ENCODE results near the gene MSH3.
A peak's percentile ranks its signal among the peaks of the same experiment; 100 is the strongest.

MSH3 gene

DNA sequence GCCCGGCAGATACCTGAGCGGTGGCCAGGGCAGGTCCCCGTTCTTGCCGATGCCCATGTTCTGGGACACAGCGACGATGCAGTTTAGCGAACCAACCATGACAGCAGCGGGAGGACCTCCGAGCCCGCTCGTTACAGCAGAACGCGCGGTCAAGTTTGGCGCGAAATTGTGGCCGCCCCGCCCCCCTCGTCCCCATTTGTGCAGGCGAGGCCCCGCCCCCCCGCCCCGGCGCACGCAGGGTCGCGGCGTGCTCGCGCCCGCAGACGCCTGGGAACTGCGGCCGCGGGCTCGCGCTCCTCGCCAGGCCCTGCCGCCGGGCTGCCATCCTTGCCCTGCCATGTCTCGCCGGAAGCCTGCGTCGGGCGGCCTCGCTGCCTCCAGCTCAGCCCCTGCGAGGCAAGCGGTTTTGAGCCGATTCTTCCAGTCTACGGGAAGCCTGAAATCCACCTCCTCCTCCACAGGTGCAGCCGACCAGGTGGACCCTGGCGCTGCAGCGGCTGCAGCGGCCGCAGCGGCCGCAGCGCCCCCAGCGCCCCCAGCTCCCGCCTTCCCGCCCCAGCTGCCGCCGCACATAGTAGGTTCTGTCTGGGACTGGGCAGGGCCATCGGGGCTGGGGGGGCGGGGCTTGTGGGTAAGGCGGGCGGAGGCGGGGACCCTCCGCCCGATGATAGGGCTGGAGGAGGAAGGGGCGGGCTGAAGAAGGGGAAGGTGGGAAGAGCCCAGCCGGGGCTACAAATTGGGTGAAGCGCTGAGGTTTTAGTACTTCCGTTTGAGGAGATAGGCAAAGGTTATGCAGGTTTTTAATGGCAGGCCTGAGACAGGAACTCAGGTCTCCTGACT, at the start of gene MSH3, which contains the start of gene DHFR:
MSH3 (plus strand) TSS at position 262 of the 840 bp plus-strand sequence; CDS start at position 338, 76 bp downstream.
DHFR (minus strand) TSS at position 593 of the 840 bp plus-strand sequence; CDS start at position 99, 494 bp downstream.
- peak; percentile 67 for DNase-seq

GRCh38 chr5:80607343-80607742, 47.1 kb upstream of the MSH3 start:
- DNase-seq = no peak

DNA sequence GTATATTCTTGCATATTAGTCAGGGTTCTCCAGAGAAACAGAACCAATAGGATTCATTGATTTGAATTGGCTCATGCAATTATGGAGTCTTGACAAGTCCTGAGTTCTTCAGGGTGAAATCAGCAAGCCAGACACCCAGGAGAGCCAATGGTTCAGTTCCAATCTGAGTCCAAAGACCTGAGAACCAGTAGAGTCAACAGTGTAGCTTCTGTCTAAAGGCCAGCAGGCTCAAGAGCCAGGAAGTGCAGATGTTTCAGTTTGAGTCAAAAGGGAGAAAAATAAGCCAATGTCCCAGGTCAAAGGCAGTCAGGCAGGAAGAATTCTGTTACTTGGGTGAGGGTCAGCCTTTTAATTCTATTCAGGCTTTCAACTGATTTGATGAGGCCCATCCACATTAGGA, 46.6 kb upstream of the MSH3 start:
- no peak for DNase-seq

DNA sequence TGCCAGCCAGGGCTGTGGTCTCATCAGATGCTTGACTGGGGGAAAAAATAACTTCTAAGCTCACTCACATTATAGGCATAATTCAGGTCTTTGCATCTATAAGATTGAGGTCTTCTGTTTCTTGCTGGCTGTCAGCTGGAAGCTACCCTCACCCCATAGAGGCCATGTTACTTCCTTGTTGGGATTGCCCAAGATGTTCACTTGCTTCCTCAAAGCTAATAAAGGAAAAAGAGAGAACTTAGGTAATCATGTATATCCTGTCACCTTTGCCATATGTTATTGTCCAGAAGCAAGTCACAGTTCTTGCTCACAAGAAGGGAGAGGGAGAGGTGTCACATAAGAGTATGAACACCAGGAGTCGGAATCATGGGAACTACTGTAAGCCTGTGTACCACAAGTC, 45.7 kb upstream of the MSH3 start:
- no peak for DNase-seq

- DNase-seq = no peak
These were observed 44.8 kb upstream of the MSH3 start for GRCh38 chr5:80609692-80610091.

GRCh38 chr5:80615266-80615914, 39.1 kb upstream of the MSH3 start:
- no peak for DNase-seq

DNA sequence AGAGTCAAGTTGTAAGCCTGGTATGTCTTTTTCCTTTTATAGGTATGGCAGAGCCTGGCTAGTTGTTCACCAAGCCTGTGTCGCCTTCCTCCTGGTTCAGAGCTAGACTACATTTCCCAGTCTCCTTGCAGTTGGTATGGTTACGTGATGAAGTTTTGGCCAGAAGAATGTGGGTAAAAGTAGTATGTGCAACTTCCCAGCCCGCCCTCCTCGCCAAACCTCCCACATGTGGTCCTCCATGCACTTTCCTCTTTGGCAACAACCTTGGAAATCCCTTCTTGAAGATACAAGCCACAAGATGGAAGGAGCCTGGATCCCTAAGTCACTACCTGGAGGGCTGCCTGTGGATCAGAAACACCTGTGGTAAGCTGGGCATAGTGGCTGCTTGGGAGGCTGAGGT, 36.0 kb upstream of the MSH3 start:
- no peak for DNase-seq

DNA sequence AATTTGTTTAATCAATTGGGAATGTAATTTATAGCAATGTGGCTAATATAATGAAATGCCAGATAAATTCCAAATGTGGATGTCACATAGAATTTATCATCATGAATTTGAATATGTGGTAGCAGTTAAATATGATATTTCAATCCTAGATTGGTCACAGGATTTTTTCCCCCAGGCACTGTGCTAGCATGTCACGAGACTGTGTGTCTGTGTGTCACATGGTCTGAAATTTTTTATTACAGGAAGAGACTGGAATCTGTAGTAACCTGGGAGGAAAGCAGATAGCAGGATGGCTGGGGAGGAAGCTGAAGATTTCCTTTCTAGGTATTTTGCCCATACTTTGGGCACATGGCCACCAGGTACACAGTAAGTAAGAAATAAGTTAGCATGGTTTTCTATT, 35.4 kb upstream of the MSH3 start:
- no peak for DNase-seq

GRCh38 chr5:80620211-80620610, 34.2 kb upstream of the MSH3 start:
- no peak for DNase-seq

DNA sequence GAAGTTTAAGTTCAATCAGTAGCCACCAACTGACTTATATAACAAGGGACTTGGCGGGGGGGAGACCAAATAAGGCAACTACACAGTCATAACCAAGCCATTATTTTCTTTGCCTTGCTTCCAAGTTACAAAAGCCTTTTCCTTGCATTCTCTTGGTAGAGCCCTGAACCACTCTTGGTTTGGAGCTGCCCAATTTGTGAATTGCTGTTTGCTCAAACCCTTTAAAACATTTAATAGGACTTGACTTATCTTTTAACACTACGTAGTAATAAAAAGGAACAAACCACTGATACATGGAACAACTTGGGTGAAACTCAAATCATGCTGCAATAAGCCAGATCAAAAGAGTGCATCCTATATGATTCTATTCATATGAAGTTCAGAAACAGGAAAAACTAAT, 31.7 kb upstream of the MSH3 start:
- DNase-seq = no peak

GRCh38 chr5:80623999-80624398, 30.5 kb upstream of the MSH3 start:
- DNase-seq = no peak

DNA sequence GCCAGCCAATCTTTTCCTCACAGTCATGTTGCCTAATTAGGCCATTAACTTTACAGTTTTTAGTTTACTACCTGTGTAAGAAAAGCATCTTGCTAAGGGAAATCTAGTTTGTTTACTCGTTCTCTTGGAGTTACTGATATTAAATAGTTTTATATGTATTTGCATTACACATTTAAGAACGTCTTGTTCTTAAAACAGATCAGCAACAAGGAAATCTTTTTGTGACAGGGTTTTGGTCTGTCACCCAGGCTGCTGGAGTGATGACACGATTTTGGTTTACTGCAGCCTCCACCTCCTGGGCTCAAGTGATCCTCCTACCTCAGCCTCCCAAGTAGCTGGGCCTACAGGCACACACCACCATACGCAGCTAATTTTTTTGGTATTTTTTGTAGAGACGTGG, 29.2 kb upstream of the MSH3 start:
- no peak for DNase-seq

GRCh38 chr5:80629281-80629680, 25.2 kb upstream of the MSH3 start:
- no peak for DNase-seq

GRCh38 chr5:80631278-80632259, 22.9 kb upstream of the MSH3 start:
- DNase-seq = no peak

DNA sequence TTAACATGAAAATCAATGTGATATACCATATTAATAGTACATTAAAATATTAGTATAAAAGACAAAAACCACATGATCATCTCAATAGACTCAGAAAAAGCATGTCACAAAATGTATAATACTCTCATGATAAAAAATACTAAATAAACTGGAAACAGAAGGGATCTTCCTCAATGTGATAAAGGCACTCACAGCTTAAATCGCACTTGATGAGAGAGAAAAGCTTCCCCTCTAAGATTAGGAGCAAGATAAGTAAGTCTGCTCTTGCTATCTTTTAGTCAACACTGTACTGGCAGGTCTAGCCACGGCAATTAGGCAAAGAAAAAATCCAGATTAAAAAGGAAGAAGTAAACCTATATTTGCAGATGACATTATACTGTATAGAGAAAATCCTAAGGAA, 21.8 kb upstream of the MSH3 start:
- no peak for DNase-seq

- no peak for DNase-seq
These were observed 20.3 kb upstream of the MSH3 start for GRCh38 chr5:80634193-80634592.

DNA sequence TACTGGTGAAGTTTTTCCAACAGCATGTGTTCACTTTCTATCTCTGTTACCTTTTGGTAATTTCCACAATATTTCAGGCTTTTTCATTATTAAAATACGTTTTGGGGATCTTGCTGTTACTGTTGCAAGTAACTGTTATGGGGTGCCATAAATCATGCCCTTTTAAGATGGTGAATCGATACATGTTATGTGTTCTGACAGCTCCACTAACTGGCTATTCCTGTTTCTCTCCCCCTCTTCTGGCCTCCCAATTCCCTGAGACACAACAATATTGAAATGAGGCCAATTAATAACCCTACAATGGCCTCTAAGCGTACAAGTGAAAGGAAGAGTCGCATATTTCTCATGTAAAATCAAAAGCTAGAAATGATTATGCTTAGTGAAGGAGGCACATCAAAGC, 13.1 kb upstream of the MSH3 start:
- DNase-seq = no peak

- no peak for DNase-seq
These were observed 9.6 kb upstream of the MSH3 start for GRCh38 chr5:80644900-80645299.

- no peak for DNase-seq
These were observed 7.5 kb upstream of the MSH3 start for GRCh38 chr5:80646926-80647325.

GRCh38 chr5:80653502-80653901, 950 bp upstream of the MSH3 start:
- no peak for DNase-seq

DNA sequence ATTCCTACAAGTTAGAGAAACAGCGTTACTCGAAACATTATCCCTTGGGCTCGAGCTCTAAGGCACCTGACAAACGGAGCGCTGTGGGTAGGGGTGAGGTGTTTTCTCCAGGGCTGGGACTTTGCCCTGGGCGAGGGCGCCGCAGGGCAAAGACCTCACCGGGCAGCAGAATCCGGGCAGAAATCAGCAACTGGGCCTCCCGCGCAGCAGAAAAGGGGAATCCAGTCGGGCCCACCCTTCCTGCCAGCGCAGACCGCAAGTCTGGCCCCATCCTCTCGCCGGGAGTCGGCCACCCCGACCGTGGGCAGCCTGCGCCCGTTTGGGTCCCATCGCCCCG, 430 bp upstream of the MSH3 start:
- no peak for DNase-seq

GRCh38 chr5:80655231-80655774, 851 bp downstream of the MSH3 start:
- no peak for DNase-seq

- no peak for DNase-seq
These were observed 2.0 kb downstream of the MSH3 start for GRCh38 chr5:80656425-80656824.

Data from NCI-H524 treated with DMSO at 0.1 percent for 48 hours (cell line).